HAP-1 (cell line): ENCODE data around the gene GNRH2.
"Not testable (repeated sequence)": the region's sequence is repeated elsewhere in the genome, so short reads cannot be mapped to it uniquely, and the experiment has no call there.

Experiments
- DNase-seq, 2 experiments: peaks; one replicate each; pipeline ENCODE4 v3.0.0-alpha.2; 2016 to 2020; ENCODE audit warnings: low spot score in 2 of 2
- H3K27me3 ChIP-seq: fragments of 250-450 bp; sonication (Bioruptor Pico); 2 replicates; pipeline ENCODE4 v1.5.1; 2020; ENCODE audit warnings: low read depth, mild to moderate bottlenecking, moderate library complexity
- H3K36me3 ChIP-seq: fragments of 250-450 bp; sonication (Bioruptor Pico); replicated peaks from 2 replicates; pipeline ENCODE4 v1.5.1; 2020; ENCODE audit warnings: mild to moderate bottlenecking
- H3K4me1 ChIP-seq: fragments of 250-450 bp; sonication (Bioruptor Pico); 2 replicates; pipeline ENCODE4 v1.5.1; 2020; ENCODE audit warnings: mild to moderate bottlenecking
- H3K4me3 ChIP-seq: fragments of 250-450 bp; sonication (Bioruptor Pico); 2 replicates; pipeline ENCODE4 v1.5.1; 2020; ENCODE audit warnings: mild to moderate bottlenecking, moderate library complexity
- H3K9me3 ChIP-seq: fragments of 250-450 bp; sonication (Bioruptor Pico); 2 replicates; pipeline ENCODE4 v1.5.1; 2020; ENCODE audit warnings: mild to moderate bottlenecking, moderate library complexity
- in situ Hi-C: fragments of 300-500 bp; cut with MboI; formaldehyde crosslinking; loops from 3 replicates; pipeline ENCODE4 v1.14.3; 2020; ENCODE audit warnings: low sequenced_read_pairs, inconsistent platforms, mixed read lengths

The GNRH2 gene

DNA sequence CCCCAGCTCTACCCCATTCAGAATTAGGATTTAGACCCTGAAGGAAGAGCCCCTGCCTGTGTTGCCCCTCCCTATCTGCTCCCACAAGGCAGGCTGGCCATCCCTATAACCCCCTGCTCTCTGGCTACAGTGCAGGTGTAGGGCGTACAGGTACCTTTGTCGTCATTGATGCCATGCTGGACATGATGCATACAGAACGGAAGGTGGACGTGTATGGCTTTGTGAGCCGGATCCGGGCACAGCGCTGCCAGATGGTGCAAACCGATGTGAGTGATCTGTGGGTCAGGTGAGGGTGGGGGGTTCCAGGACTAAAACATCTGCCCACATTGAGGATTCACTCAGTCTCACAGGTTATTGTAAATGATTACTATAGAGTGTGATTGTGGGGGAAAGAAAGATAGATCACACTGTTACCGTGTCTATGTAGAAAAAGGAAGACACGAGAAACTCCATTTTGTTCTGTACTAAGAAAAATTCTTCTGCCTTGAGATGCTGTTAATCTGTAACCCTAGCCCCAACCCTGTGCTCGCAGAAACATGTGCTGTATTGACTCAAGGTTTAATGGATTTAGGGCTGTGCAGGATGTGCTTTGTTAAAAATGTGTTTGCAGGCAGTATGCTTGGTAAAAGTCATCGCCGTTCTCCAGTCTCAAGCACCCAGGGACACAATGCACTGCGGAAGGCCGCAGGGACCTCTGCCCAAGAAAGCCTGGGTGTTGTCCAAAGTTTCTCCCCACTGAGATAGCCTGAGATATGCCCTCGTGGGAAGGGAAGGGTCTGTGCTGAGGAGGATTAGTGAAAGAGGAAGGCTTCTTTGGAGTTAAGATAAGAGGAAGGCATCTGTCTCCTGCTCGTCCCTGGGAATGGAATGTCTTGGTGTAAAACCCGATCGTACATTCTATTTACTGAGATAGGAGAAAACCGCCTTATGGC is 20.6 kb upstream of the GNRH2 start:
- H3K27me3 ChIP-seq, H3K4me1 ChIP-seq, in situ Hi-C loops, H3K9me3 ChIP-seq, DNase-seq, H3K4me3 ChIP-seq: not testable (repeated sequence)
- H3K36me3 ChIP-seq, result peaks cover 53% of the 10 kb centered on the region

DNA sequence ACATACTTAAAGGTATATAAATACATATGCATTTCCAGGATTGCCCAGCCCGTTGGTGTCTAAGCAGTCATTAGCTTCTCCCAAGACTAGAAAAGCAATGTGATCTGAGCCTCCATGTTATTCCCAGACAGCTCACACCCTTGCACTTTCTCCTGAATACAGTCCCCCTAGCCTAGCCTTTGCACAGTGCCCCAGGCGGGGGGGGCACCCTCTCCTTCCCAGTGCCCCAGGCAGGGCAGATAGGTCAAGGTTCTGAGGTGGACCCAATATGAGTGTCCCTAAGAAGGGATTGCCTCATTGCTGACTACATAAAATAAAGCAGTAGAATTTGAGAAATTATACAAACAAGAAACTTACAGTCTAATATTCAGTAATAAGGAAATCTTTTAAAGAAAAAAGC is 15.4 kb upstream of the GNRH2 start:
- Histone ChIP-seq H3K9me3 (no peaks in the 10 kb centered on the region), H3K27me3 (no peaks in the 10 kb centered on the region), H3K4me1 (no peaks in the 10 kb centered on the region), H3K36me3 (peaks cover 51% of the 10 kb centered on the region), H3K4me3 (no peak overlapping the region)
- DNase-seq, result no peak
- in situ Hi-C loops, result no loop called here

DNA sequence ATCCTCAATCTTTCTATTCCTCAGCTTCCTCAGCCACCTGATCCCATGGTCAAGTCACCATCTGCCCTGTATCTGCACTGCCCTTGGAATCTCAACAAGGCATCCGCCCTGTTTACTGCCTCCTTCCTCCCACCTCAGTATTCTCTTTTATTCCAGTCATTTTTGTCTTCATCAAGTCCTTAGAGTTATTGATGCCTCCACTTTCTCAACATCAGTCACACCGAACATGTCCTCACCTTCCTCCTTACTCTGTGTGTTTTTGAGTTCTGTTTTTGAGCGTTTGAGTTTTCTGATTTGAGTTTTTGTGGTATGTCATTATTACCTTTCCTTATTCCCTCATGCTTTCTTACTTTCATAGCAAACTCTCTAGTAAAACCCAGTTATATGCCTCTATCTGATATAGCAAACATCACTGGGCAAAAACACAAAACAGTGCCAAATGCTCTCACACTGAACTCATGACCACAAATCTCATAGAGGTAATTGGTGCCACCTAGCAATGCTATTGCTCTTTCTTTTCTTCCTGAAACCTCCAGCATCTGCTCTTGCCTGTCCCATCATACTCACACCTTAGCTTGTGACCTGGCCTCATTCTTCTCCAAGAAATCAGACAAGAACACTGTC is 11.8 kb upstream of the GNRH2 start:
- no peak overlapping the region for H3K4me3 ChIP-seq
- no peak for DNase-seq
- H3K9me3 ChIP-seq, result no peaks in the 10 kb centered on the region
- H3K4me1 ChIP-seq, result no peaks in the 10 kb centered on the region
- in situ Hi-C loops, result no loop called here
- H3K27me3 ChIP-seq, result no peaks in the 10 kb centered on the region
- peaks cover 53% of the 10 kb centered on the region for H3K36me3 ChIP-seq

DNA sequence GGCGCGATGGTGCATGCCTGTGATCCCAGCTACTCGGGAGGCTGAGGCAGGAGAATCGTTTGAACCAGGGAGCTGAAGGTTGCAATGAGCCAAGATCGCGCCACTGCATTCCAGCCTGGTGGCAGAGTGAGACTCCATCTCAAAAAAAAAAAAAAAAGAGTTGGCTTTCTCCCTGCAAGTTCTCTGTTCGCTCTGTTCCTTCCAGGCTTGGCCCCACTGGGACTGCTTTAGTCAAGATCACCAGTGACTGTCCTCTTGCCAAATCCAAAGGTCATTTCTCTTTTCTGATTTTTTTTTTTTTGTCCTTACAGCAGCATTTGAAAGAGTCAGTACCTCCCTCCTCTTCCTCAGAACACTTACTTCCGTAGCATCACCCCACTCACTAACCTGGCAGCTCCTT is 10.8 kb upstream of the GNRH2 start:
- Histone ChIP-seq H3K4me1 (no peaks in the 10 kb centered on the region), H3K4me3 (no peak overlapping the region), H3K9me3 (no peaks in the 10 kb centered on the region), H3K27me3 (no peaks in the 10 kb centered on the region), H3K36me3 (peaks cover 53% of the 10 kb centered on the region)
- in situ Hi-C loops, result no loop called here
- no peak for DNase-seq

DNA sequence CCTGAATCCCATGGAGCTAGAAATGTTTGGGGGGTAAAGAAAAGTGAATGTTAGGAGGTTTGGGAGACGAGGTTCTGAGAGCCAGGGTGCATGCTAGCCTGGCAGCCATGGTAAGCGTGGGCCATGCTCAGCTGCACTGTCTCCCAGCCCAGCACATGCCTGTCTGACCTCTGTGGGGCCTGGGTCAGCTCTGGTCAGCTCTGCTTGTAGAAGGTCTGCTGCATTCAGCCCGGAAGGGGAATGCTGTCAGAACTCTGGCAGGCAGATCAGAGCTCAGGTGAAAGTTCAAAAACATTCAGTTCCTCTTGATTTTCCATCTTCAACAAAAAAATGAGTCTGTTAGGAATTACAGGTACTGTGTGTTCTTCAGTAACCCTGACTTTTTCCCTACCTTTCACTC is 5.8 kb upstream of the GNRH2 start:
- H3K36me3 ChIP-seq, result peaks cover 55% of the 10 kb centered on the region
- H3K4me1 ChIP-seq, result no peaks in the 10 kb centered on the region
- no peak for DNase-seq
- H3K4me3 ChIP-seq, result no peak overlapping the region
- in situ Hi-C loops, result no loop called here
- no peaks in the 10 kb centered on the region for H3K27me3 ChIP-seq
- no peaks in the 10 kb centered on the region for H3K9me3 ChIP-seq

DNA sequence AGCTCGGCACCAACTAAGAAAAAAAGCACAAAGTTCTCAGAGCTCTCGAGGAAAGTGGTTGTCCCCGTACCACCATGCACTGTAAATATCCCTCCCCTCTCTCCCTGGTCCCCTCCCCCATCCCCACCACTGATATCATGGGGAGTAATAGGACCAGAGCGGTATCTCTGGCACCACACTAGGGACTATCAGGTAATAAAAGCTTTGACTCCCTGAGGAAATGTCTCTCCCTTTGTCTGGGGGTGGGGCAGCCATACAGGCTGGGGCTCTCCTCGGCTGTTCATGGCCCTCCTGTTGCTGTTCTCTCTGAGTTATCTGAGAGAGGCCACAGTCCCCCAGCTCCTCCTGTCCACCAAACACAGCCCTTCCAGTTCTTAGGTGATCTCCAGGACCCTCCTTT is 5.0 kb upstream of the GNRH2 start:
- no peaks in the 10 kb centered on the region for H3K4me1 ChIP-seq
- H3K9me3 ChIP-seq, result no peaks in the 10 kb centered on the region
- no peak overlapping the region for H3K4me3 ChIP-seq
- peaks cover 55% of the 10 kb centered on the region for H3K36me3 ChIP-seq
- in situ Hi-C loops, result no loop called here
- no peak for DNase-seq
- no peaks in the 10 kb centered on the region for H3K27me3 ChIP-seq

DNA sequence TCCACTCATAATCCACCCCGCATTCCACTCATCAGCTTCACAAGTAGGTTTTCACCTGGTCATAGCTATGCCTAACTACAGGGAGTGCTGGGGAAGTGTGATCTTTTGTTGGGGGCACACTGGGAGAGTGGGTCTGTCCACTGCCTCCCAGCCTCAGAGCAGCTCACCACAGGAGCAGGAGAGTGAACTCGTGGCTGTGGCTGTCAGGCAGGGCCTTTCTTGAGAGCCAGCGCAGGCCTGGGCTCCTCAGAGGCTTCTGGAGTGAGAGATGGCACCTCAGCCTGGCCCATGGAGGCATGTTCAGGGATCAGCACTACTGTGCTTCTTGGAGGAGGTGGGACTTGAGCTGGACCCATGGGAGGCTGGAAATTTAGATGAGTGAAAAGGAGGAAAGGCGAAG is 4.0 kb upstream of the GNRH2 start:
- Histone ChIP-seq H3K36me3 (peaks cover 55% of the 10 kb centered on the region), H3K4me3 (no peak overlapping the region), H3K4me1 (no peaks in the 10 kb centered on the region), H3K9me3 (no peaks in the 10 kb centered on the region), H3K27me3 (no peaks in the 10 kb centered on the region)
- DNase-seq, result no peak
- in situ Hi-C loops, result no loop called here

DNA sequence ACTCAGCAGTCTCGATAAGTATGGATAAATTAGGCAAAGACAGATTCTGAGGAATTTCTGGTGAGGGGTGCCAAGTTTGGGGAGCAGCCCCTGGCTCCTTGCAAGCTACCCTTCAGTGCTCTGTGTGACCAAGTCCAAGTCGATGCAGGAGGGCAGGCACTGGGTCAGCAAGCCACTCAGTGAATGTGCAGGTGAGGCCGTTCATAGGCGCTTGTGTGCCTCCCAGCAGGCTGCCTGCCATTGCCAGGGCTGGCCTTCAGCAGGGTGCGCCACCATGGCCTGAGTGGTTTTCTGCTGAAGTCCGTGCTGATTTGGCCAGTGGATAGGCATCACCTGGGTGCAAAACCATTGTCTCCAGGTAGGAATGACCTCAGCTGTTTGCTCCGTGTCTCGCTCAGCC is 3.3 kb upstream of the GNRH2 start:
- no peak for DNase-seq
- Histone ChIP-seq H3K4me3 (no peak overlapping the region), H3K36me3 (peaks cover 49% of the 10 kb centered on the region), H3K27me3 (no peaks in the 10 kb centered on the region), H3K9me3 (no peaks in the 10 kb centered on the region), H3K4me1 (no peaks in the 10 kb centered on the region)
- in situ Hi-C loops, result no loop called here

DNA sequence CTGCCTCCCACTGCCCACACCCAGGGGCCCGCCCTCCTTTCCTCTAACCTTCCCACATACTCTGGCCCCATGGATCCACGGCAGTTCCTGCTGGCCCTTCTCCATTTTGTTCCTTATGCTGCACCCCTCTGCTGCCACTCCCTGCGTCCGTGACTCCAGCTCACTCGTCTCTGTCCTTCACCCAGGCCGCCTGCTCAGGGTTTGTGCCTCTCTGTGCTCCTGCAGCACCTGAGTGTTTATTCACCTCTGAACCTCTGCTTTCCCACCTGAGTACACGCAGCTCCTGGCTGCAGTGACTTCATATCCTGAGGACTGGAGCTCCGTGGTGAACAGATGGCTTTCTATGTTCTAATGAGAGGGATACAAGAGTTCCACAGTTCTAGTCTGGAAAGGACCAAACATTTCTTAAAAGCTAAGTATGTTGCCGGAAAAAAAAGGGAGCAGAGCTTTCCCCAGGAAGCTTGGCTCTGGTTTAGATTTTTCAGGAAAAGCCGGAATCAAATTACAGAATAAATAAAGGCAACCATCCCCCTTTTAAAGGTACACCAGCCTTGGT is 1.5 kb upstream of the GNRH2 start:
- in situ Hi-C loops, result no loop called here
- no peak for DNase-seq

DNA sequence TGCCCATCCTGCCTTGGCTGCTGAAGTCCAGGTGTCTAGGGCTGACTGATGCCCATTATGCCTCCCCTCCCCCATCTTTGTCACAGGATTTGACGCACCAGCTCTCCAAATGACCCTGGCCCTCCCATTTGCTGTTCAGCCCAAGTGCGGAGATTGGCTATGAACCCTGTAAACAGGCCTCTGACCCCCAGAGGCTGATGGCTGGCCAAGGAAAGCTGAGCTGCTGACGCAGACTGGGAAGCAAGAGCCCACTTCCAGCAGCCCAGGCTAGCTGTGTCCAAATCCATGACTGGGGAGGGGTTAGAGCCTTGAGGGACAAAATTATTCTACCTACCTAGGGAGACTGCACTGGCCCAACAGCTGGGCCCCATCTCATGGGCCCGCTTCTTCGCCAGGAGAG is 797 bp upstream of the GNRH2 start:
- Histone ChIP-seq H3K36me3 (peaks cover 28% of the 10 kb centered on the region), H3K9me3 (no peaks in the 10 kb centered on the region), H3K4me3 (no peak overlapping the region), H3K27me3 (no peaks in the 10 kb centered on the region), H3K4me1 (peaks cover 4% of the 10 kb centered on the region; the same call in 1 of the 2 replicates)
- no peak for DNase-seq
- in situ Hi-C loops, result no loop called here

More for the DNA sequence above, 1.5 kb upstream of the GNRH2 start:
- Histone ChIP-seq H3K36me3 (peaks cover 31% of the 10 kb centered on the region), H3K27me3 (no peaks in the 10 kb centered on the region), H3K9me3 (no peaks in the 10 kb centered on the region), H3K4me3 (no peak overlapping the region), H3K4me1 (no peaks in the 10 kb centered on the region)

DNA sequence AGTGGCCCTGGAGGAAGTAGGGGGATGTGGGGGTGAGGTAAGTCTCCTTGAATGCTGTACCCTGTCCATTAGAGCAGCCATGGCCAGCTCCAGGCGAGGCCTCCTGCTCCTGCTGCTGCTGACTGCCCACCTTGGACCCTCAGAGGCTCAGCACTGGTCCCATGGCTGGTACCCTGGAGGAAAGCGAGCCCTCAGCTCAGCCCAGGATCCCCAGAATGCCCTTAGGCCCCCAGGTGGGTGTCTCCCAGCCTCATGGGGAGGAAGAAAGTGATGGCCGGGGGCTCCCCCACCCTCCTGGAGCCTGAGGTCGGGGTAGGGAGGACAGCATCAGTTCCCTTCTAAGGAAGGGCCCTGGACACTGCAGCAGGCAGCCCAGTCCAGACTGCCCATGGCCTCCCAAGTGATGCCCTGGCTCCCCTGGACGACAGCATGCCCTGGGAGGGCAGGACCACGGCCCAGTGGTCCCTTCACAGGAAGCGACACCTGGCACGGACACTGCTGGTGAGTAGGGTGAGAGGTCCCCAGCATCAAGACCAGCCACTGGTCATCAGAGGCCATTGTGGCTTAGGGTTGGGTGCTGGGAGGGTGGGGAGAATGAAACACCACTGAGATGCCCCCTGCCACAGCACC is 1.0 kb downstream of the GNRH2 start:
- peaks cover 32% of the 10 kb centered on the region for H3K36me3 ChIP-seq
- no peak for DNase-seq
- no peaks in the 10 kb centered on the region for H3K27me3 ChIP-seq
- no peak overlapping the region for H3K4me3 ChIP-seq
- in situ Hi-C loops, result no loop called here
- no peaks in the 10 kb centered on the region for H3K9me3 ChIP-seq
- H3K4me1 ChIP-seq, result peaks cover 4% of the 10 kb centered on the region; the same call in 1 of the 2 replicates

DNA sequence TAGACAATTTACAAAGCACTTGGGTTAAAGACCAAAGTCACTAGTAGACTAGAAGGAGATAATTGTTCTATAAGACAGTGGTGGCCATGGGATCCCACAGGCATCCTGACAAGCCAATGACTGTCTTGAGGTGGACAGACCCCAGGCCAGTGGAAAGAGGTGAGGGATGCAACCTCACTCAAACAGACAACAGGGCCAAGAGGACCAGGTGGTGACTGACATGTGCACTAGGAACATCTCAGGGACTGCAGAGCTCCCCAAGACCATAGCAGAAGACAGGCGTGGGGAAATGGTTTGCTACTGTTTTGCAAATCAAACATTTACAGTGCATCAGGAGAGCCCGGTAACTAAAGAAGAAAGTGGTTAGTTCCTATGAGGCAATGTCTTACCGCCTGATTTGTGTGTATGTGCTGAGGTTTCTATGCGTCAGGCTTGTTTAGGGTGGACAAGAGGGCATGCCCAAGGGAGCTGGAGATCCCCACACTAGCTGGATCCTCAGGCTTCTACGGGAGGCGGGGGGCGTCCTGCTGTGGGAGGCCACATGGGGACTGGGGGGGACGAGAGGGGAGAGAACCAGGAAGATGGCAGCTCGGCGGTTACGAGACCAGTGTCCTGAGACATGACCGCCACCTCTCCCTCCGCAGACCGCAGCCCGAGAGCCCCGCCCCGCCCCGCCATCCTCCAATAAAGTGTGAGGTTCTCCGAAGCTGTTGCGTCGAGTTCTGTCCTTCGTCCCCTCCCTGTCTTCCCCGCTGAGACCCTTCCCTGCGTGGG is 1.8 kb downstream of the GNRH2 start:
- H3K9me3 ChIP-seq, result no peaks in the 10 kb centered on the region
- DNase-seq, result peak; percentile 71 to 89
- H3K4me3 ChIP-seq, result peak overlapping the region; percentile 74
- in situ Hi-C loops, result no loop called here
- no peaks in the 10 kb centered on the region for H3K27me3 ChIP-seq
- H3K36me3 ChIP-seq, result peaks cover 30% of the 10 kb centered on the region
- H3K4me1 ChIP-seq, result peaks cover 4% of the 10 kb centered on the region; the same call in 1 of the 2 replicates
